Karpas-422 (cell line): ENCODE results near the gene NCOA4. TPM values are rescaled to one million over a fixed set of nuclear protein-coding genes. Genes with fewer than 3 reads are reported as not detected.

Experiments
- small RNA-seq: library from RNA; depleted of rRNA; stranded (forward); fragments of <200 nt; gene quantifications from one replicate; pipeline ENCODE3, GENCODE V24; 2014
- total RNA-seq: library from RNA; depleted of rRNA; stranded (reverse); fragments of >200 nt; shearing (Covaris generic); gene quantifications from 2 replicates; pipeline ENCODE4 v1.2.3, GENCODE V29; 2014; ENCODE audit warnings: low replicate concordance; rRNA removed

NCOA4 gene
- total RNA-seq, 1 experiment from 2014 or later, result 116 TPM

Small RNA genes lying within 50 kb of the gene (small RNA-seq; reads per million reads assigned to genes)
- gene SNORA74C-1, result not detected

Other genes starting within 250 kb of the NCOA4 start
- gene AGAP4, start 183.1 kb downstream of the NCOA4 start, total RNA-seq, result 12.2 and 14.8 TPM in 2 replicates
- 44.1 and 68.5 TPM in 2 replicates for gene TIMM23, start 58.1 kb downstream of the NCOA4 start, total RNA-seq
- not detected in 2 replicates for gene MSMB, start 15.6 kb upstream of the NCOA4 start, total RNA-seq